Adrenal gland (tissue), 5 donors: Measurements from ENCODE around the gene PRKRIP1.

ENCODE experiments used
- CTCF ChIP-seq, 6 experiments: fragments of 450-650 bp in 4 of 6; fragments of 200-600 bp in 2 of 6; sonication (generic) in 1 of 6; IDR thresholded peaks; 1 replicate in 5 of 6; 2 replicates in 1 of 6; pipeline versions ENCODE4 v1.5.1 to v1.8.0; 2016 to 2021; ENCODE audit warnings: antibody characterized with exemption in 6 of 6, mild to moderate bottlenecking in 2 of 6, moderate library complexity in 1 of 6
- POLR2A ChIP-seq, 2 donors: fragments of 450-650 bp; IDR thresholded peaks; one replicate each; pipeline ENCODE4 v1.6.1; 2017; ENCODE audit warnings: antibody characterized with exemption in 2 of 2, mild to moderate bottlenecking in 2 of 2, moderate library complexity in 1 of 2
- donor health status: DM: no; HTN: no; CAD: no.

DNA sequence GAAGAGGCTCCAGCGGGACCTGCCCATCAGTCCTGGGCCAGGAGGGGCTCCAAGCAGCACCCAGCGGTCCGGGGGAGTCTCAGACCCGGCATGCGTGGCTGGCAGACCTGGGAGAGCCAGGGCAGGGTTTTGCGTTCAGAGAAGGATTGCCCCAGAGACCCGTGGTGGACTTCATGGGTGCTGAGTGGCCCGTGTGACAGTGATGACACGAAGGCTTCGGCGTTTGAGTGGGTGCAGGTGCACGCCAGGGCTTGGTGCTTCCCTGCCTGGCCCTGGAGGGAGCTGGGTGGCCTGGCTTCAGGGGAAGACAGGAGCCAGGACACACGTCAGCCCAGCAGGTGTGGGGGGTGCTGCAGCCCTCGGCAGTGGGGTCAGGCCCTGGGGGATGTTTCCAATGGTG lies 51.1 kb downstream of the PRKRIP1 start:
- TF ChIP-seq CTCF (IDR thresholded peaks at IDR 0.05) (no peak), POLR2A (IDR thresholded peaks at IDR 0.05) (no peak)
